Measurements from ENCODE around the gene GPX4.
A peak's percentile ranks its signal among the peaks of the same experiment; 100 is the strongest.

The GPX4 gene

DNA sequence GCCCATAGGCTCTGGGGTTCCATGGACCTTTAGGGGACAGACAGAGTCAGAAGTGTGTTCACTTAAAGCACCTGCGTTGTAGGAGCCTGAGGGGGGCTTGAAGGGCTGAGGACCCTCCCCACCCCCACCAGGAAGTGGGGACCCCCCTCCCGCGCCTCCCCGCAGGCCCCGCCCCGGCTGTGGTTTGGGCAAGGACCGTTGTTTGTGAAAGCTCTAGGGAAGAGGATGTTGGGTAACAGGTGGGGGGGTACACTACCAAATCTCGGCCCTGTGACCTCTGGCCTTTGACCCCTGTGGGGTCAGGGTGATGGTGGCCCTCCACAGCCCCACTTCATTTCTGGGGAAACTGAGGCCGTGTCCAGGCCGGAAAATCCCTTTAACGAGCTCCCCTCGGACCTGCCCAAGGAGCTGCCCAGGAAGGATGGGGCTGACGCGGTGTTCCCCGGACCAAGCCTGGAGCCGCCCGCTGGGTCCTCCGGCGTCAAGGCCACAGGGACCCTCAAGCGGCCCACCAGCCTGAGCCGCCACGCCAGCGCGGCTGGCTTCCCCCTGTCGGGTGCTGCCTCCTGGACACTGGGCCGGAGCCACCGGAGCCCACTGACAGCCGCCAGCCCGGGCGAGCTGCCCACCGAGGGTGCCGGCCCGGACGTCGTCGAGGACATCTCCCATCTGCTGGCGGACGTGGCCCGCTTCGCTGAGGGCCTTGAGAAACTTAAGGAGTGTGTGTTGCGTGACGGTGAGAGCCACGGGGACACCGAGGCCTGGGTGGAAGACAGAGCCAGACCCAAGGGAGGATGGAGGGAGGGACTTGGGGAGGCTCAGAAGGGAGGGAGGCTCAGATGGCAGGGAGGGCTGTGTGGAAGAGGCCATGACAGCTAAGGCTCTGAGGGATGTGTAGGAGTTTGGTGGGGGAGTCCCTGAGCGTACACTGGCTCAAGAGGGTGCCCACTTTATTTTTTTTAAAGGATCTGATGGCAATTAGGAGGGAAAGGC, 35.5 kb upstream of the GPX4 start:
- no peak for DNase-seq

DNA sequence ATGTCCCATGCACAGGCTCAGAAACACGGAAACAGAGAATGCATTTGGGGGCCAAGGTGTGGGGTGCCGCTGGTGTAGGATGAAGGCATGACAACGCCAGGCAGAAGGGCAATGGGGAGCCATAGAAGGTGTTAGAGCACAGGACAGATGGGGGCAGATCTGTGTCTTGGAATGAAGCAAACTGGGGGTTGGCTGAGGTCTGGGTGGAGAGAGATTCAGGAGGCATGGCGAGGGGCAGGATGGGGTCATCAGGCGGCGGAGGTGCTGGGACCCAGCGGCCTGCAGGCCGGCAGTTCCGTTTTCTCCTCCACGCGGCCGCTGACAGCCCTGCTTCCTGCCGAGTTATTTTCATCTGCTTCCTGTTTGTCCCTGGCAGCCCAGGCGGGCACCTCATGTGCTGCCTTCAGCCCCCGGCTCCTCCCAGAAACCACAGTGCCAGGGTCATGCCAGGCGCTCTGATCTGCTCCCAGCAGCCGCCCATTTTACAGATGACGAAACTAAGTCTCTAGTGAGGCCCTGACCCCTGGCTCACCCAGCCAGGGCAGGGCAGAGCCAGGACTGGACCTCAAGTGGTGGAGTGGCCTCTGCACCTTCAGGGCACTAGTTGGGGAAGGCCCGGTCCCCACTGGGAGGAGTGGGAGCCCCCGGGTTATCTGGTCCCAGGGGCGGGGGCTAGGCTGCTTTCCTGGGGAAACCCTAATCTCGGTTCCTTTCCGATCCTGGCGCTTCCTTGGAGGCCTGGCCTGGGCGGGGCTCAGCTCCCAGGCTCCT, 34.6 kb upstream of the GPX4 start:
- no peak for DNase-seq

DNA sequence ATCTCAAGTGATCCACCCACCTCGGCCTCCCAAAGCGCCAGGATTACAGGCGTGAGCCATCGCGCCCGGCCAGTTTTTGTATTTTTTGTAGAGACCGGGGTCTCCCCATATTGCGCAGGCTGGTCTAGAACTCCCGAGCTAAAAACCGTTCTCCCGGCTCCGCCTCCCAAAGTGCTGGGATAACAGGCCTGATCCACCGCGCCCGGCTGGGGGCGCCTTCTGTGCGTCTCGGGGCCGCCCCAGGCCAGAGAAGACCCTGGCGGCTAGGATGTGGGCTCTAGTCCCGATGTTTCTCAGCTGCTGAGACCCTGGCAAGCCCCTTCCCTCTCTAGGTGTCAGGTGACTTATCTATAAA, 33.2 kb upstream of the GPX4 start:
- peak; percentile 44 to 64 for DNase-seq

DNA sequence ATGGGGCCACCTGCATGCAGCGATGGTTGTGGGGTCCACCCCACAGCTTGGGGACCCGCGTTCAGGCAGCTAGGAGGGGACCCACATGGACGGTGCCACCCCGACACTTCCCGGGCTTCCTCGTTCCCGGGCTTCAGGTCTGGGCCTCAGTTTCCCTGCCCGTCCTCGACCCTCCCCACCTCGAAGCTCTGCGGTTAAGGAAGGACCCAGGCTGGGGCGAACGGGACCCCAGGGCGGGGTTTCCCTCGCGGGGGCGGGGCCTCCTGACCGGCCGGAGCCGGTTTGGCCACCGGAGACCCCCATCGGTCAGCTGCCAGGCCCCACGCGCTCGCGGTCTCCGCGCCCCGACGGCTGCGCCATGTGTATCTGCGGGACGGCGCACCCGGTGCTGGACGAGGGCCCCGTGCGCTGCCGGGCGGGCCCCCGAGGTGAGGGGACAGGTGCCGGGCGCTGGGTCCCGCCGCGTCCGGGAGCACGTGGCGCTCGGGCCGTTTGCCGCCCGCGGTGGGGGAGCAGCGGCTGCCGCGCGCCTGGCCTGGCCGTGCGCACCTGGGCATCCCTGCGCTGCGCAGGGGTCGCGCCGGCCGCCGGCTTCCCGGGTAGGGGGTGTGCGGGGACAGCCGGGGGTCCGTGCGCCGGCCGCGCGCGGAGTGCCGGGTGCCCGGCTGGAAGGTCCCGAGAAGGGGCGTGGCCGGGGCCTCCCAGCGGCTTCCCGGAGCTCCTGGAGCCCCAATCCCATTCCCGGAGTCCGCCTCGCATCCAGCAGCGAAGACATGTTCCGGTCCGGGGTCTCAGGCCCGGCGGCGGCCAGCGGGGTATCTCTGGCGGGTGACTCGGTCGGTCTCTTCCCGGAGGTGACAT, 32.6 kb upstream of the GPX4 start:
- DNase-seq = peak in 1 of 2 experiments; percentile 25

DNA sequence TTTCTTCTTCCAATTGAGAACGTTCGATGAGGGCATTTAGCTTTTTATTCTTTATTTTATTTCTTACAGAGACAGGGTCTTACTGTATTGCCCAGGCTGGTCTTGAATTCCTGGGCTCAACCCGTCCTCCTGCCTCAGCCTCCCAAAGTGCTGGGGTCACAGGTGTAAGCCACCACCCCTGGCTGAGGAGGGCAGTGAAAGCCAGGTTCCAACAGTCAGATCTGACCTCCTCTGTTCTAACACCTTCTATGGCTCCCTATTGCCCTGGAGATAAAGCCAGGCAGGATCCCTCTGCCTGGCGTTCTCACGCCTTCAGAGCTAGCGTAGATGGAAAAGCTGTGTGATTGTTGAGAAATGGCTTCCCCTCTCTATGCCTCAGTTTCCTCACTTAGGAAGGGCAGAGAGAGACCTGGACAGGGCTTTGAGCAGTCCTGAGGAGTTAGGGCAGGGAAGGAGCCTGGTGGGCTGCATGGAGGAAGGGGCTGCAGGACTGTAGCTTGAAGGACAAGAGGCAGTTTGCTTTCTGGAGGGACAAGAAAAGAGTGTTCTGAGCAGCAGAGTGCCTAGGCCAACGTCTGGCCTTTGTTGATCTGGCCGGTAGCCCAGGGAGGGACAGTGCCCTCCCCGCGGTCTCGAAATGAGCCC, 31.3 kb upstream of the GPX4 start:
- DNase-seq = no peak

DNA sequence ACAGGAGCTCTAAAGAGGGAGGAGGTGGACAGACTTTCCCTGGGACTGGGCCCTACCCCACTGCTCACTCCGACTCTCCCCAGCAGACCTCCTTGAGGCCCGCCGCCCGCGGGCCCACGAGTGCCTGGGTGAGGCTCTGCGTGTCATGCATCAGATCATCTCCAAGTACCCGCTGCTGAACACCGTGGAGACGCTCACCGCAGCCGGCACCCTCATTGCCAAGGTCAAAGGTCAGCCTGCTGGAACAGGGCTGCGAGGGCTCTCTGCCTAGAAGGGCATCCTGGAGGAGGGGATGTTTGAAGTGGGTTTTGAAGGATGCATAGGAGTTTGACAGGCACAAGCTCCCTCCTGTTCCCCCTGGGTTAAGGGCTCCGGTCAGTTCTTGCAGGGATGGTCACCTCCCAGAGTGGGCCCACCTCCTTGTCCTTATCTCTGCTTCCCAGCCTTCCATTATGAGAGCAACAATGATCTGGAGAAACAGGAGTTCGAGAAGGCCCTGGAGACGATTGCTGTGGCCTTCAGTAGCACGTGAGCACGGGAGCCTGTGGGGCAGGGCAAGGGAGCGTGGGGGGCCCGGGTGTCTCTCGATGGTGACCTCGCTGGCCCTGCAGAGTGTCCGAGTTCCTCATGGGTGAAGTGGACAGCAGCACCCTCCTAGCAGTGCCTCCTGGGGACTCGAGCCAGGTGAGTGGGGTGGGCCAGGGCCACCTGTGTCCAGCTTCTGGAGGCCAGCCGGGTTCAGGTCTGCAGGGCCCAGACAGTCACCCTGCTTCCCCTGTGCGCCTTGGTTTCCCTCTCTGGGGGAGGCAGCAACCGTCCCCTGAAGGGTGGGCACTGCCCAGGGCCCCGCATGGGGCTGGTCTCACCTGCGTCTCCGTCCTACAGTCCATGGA, 30.5 kb upstream of the GPX4 start:
- DNase-seq = no peak

DNA sequence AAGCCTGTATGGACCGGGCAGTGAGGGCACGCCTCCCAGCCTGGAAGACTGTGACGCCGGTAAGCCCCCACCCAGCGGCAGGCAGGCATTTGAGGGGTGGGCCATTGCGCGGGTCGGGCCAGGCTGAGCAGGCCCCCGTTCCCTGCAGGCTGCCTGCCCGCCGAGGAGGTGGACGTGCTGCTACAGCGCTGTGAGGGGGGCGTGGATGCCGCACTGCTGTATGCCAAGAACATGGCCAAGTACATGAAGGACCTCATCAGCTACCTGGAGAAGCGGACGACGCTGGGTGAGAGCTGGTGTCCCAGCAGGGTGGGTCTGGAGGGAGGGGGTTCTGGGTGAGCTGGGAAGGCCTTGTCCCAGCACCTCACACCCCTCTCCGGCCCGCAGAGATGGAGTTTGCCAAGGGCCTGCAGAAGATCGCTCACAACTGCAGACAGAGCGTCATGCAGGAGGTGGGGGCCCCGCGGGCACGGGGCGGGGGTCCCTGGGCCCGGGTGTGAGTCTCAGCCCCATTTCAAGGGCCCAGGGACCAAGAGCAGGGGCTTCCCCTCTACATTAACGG, 29.8 kb upstream of the GPX4 start:
- no peak for DNase-seq

DNA sequence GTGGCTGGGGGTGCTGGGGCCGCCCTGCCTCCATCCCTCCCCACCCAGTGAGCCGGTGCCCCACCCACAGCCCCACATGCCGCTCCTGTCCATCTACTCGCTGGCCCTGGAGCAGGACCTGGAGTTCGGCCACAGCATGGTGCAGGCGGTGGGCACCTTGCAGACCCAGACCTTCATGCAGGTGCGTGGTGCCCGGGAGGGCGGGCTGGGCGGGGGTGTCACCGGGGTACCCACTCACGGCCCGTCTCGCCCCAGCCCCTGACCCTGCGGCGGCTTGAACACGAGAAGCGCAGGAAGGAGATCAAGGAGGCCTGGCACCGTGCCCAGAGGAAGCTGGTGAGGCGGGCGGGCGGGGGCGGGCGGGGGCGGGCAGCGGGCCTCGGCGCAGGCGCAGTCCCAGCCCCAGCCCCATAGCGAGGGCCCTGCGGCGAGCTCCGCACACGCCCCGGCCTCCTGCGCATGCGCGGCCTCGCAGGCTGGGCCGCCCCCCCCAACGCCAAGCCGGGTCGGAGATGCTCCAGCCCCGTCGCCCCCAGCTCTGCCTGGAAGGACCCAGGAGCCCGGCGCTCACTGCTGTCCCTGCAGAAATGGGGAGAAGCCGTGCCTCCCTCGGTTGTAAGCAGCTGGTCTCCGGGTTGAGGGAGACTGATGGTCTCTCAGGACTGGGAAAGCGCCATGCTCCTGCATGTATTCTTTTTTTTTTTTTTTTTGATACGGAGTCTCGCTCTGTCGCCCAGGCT, 29.1 kb upstream of the GPX4 start:
- peak in 1 of 2 experiments; percentile 43 for DNase-seq

DNA sequence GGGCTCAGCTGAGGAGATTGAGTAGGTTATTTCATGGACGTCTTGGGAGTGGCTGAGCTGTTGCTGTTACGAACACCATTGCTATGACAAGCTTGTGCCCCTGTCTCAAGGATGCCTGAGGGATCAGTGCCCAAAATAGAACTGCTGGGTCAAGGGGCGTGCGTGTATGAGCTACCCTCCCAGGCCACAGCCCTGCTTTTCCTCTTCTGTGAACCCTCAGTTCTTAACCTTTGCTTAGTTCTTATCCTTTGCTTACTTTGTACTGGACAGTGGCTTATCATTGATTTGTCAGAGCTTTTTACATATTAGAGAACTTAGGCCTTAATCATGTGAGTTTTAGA, 27.8 kb upstream of the GPX4 start:
- no peak for DNase-seq

DNA sequence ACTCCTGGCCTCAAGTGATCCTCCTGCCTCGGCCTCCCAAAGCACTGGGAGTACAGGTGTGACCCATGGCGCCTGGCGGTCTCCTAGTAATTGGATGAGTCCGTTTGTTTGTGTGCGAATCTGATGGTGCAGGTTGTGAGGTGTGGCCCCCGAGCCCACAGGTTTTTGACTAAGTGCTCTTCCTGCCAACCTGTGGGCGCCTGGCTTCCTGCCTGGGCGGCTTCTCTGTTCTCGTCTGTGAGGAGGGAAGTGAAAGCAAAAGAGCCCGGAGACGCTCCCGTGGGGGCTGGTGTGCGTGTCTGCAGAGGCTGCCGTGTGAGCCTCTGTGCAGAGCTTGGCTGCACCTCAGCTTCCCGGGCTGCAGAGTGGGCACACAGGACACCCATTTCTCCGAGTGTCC, 26.8 kb upstream of the GPX4 start:
- DNase-seq = no peak

DNA sequence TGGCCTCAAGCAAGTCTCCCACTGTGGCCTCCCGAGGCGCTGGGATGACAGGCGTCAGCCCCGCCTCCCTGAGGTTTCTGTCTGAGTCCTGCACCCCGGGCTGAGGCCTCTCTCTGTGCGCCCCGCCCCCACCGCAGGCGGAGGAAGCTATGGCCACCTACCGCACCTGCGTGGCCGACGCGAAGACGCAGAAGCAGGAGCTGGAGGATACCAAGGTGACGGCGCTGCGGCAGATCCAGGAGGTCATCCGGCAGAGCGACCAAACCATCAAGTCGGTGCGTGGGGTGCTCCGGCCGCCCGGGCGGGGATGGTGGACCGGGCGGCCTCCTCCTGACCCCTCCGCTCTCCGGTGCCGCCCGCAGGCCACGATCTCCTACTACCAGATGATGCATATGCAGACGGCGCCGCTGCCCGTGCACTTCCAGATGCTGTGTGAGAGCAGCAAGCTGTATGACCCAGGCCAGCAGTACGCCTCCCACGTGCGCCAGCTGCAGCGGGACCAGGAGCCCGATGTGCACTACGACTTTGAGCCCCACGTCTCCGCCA, 24.2 kb upstream of the GPX4 start:
- DNase-seq = no peak

DNA sequence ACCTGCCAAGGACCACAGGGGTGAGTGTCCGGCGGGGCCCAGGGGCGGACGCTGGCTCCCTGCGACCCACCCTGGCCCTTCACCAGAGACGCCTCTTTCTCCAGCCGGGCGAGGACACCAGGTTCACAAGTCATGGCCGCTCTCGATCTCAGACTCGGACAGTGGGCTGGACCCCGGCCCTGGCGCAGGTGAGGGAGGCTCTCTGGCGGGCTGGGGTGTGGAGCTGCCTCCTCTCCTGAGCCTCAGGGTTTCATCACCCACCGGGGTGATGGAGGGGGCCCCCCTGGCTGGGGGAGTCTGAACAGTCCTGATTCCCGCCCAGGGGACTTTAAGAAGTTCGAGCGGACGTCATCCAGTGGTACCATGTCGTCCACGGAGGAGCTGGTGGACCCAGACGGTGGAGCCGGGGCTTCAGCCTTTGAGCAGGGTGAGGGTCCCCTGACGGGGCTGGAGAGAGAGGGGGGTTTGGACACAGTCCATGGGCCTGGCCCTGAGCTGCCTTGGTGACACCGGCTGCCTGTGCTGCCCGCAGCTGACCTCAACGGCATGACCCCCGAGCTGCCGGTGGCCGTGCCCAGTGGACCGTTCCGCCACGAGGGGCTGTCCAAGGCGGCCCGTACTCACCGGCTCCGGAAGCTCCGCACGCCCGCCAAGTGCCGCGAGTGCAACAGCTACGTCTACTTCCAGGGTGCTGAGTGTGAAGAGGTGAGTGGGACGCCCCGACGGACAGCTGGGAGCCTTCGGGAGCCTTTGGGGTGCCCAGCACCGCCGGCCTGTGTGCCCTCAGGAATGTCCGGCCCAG, 23.2 kb upstream of the GPX4 start:
- DNase-seq = no peak

DNA sequence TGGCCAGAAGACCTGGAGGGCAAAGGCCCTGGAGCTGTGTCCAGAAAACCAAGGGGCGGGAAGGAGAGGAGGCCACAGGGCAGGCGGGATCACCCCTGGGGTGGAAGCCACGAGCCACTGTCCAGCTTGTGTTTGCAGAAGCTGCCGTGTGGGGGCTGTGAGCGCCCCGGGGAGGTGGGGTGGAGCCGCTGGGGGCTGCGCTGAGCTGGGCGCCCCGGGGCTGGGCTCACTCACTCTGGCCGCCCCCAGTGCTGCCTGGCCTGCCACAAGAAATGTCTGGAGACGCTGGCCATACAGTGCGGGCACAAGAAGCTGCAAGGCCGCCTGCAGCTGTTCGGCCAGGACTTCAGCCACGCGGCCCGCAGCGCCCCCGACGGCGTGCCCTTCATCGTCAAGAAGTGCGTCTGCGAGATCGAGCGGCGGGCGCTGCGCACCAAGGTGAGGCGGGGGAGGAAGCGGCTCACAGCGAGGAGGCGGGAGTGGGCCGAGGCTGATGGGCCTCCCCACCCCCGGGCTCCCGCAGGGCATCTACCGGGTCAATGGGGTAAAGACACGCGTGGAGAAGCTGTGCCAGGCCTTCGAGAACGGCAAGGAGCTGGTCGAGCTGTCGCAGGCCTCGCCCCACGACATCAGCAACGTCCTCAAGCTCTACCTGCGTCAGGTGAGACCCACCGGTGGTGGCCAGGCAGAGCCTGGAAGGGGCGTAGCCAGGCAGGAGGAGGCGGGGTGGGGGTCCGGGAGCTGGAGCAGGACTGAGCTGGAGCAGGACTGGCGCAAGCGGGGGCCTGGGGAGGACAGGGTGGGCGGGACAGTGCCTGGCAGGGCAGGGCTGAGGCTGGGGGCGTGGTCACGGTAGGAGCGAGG, 22.3 kb upstream of the GPX4 start:
- DNase-seq = no peak

DNA sequence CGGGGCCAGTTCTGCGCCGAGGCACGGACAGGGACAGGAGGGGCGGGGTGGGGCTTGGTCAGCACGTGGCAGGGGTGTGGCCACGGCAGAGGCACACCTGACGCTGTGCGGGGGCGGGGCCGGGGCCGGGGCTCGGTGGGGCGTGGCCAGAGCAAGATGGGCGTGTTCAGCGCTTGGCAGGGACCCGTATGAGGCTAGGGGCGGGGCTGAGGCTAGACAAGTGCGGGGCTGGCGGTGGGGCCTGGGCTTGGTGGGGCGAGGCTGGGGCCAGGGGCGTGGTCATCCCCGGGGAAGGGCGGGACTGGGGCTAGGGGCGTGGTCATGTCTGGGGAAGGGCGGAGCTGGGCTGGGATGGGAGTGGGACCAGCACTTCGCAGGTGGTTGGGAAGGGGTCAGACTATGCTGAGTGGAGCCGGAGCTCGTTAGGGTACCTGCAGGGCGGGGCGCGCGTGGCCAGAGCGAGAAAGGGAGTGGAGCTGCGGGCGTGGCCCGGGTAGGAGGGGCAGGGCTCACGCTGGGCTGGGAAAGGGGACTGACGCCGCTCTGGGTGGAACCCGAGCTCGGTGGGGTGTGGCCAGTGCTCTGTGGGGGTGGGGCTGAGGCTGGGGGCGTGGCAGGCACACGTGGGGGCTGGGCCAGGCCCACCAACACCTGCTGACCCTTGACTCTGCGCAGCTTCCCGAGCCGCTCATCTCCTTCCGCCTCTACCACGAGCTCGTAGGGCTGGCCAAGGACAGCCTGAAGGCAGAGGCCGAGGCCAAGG, 21.4 kb upstream of the GPX4 start:
- DNase-seq = no peak

DNA sequence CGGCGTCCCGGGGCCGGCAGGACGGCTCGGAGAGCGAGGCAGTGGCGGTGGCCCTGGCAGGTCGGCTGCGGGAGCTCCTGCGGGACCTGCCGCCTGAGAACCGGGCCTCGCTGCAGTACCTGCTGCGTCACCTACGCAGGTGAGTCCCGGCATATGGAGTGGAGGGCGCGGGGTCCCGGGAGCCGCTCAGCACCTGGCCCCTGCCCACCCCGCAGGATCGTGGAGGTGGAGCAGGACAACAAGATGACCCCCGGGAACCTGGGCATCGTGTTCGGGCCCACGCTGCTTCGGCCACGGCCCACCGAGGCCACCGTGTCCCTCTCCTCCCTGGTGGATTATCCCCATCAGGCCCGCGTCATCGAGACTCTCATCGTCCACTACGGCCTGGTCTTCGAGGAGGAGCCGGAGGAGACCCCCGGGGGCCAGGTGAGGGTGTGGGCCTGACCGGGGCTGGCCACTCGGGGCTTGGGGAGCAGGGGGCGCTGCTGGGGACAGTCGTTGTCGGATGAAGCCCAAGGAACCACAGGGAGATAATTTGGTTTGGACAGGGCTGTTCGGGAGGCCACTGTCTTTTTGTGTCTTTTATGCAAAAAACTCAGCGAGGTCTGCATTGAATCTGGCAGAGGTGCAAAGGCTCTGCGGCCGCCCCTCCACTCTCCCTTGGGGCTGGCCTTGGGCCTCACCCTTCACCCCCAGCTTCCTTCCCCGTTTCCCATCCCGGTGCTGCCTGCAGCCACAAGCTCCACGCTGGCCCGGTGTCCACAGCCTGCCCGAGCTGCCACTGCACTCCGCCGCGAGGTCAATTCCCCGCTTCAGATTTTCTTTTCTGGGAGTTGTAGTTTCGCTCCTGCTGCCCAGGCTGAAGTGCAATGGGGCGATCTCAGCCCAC, 20.6 kb upstream of the GPX4 start:
- no peak for DNase-seq
